ENCODE results near the gene EXOC6. TPM values are rescaled to one million over a fixed set of nuclear protein-coding genes. Genes with fewer than 3 reads are reported as not detected.

The EXOC6 gene
- total RNA-seq (10 to 100 TPM in 2 of 5 donors, 1 to 10 TPM in 3; 1.7 to 21.3 (median 8.9) TPM), polyA plus RNA-seq (1 to 10 TPM; 3.3 to 4.9 (median 4.2) TPM)
- long read RNA-seq, donor 1, result 0 reads
- long read RNA-seq, donor 2, result 0 reads
- long read RNA-seq, donor 3, partial matches to known transcripts, result 0 of 2 reads
- long read RNA-seq, donor 3, other reads (novel, unspliced or antisense), result 0 of 2 reads
- long read RNA-seq, donor 4, result 0 reads
- long read RNA-seq, donor 5, partial matches to known transcripts, result 0 of 2 reads
- long read RNA-seq, donor 5, other reads (novel, unspliced or antisense), result 0 of 2 reads
- long read RNA-seq, donor 6, partial matches to known transcripts, result 0 of 2 reads
- long read RNA-seq, donor 6, other reads (novel, unspliced or antisense), result 0 of 2 reads
- long read RNA-seq, donor 7, partial matches to known transcripts, result 8 of 8 reads
- long read RNA-seq, donor 7, other reads (novel, unspliced or antisense), result 0 of 8 reads
- long read RNA-seq, donor 8, result 0 reads
- long read RNA-seq, donor 9, result 0 reads
- long read RNA-seq, donor 10, result 0 reads

- peaks cover 6 to 27% (median 17%) of the 10 kb centered on the region in 4 donors for H3K4me1 ChIP-seq
- 0 to 1% (median 0%) methylated on average over 12 to 103 of the region's 103 CpGs for WGBS, 5 donors
These were observed at the start of gene EXOC6 for GRCh38 chr10:92848441-92849233. Gene EXOC6, plus strand, starts transcription at chr10:92848520. Its CDS starts 14 bp downstream, at chr10:92848534.

GRCh38 chr10:92799568-92799967 lies 48.8 kb upstream of the EXOC6 start:
- 16 to 34% (median 27%) methylated on average over 2 of the region's 2 CpGs for WGBS, 5 donors

More at GRCh38 chr10:92848441-92849233, at the start of gene EXOC6:
- Histone ChIP-seq H3K4me3 (peak within 1 kb of the TSS; percentile 91 to 99 (median 96)), H3K27me3 (no peaks in the 10 kb centered on the region), H3K27ac (peak within 1 kb of the TSS; percentile 82 to 97 (median 94)), H3K9me3 (no peaks in the 10 kb centered on the region), H3K36me3 (no peaks in the 10 kb centered on the region)
- TF ChIP-seq POLR2A (IDR thresholded peaks at IDR 0.05) (no peak), POLR2AphosphoS5 (IDR thresholded peaks at IDR 0.05) (peak in 2 of 3 donors; percentile 41 to 50), EP300 (IDR thresholded peaks at IDR 0.05) (no peak), CTCF (IDR thresholded peaks at IDR 0.05) (peak in 1 of 7 experiments; percentile 36)
- DNase-seq, result peak; percentile 85 to 95
- intact Hi-C loops (cut with DNase I; ENCODE audit: low total_unique reads), result no loop called here

GRCh38 chr10:92800134-92800733 lies 48.1 kb upstream of the EXOC6 start:
- Histone ChIP-seq H3K4me3 (no peak overlapping the region), H3K36me3 (no peaks in the 10 kb centered on the region), H3K9me3 (peaks cover 0 to 6% (median 0%) of the 10 kb centered on the region in 4 donors), H3K4me1 (peaks cover 0 to 12% (median 0%) of the 10 kb centered on the region in 4 donors), H3K27me3 (no peaks in the 10 kb centered on the region), H3K27ac (no peak overlapping the region)
- TF ChIP-seq POLR2AphosphoS5 (IDR thresholded peaks at IDR 0.05) (no peak), POLR2A (IDR thresholded peaks at IDR 0.05) (no peak), CTCF (IDR thresholded peaks at IDR 0.05) (no peak)
- no peak for DNase-seq
- WGBS, 5 donors, result 38 to 60% (median 46%) methylated on average over 5 of the region's 5 CpGs
- intact Hi-C loops (cut with DNase I; ENCODE audit: low total_unique reads), result no loop called here

More at GRCh38 chr10:92799568-92799967, 48.8 kb upstream of the EXOC6 start:
- H3K4me3 ChIP-seq, result no peak overlapping the region
- H3K9me3 ChIP-seq, result peaks cover 0 to 6% (median 0%) of the 10 kb centered on the region in 4 donors
- peaks cover 0 to 12% (median 0%) of the 10 kb centered on the region in 4 donors for H3K4me1 ChIP-seq
- H3K36me3 ChIP-seq, result no peaks in the 10 kb centered on the region
- DNase-seq, result no peak
- no peak overlapping the region for H3K27ac ChIP-seq
- H3K27me3 ChIP-seq, result no peaks in the 10 kb centered on the region
- intact Hi-C loops (cut with DNase I; ENCODE audit: low total_unique reads), result no loop called here
- TF ChIP-seq POLR2AphosphoS5 (IDR thresholded peaks at IDR 0.05), result no peak
- no peak for TF ChIP-seq EP300 (IDR thresholded peaks at IDR 0.05)
- TF ChIP-seq POLR2A (IDR thresholded peaks at IDR 0.05), result no peak
- TF ChIP-seq CTCF (IDR thresholded peaks at IDR 0.05), result no peak
